OCI-LY7 (cell line): ENCODE results near the gene NLGN1.

Source experiments
- EZH2phosphoT487 ChIP-seq: fragments of 200-600 bp; sonication (generic); IDR thresholded peaks from 2 replicates; pipeline ENCODE4 v1.6.1; 2018; ENCODE audit warnings: low read depth, borderline replicate concordance, mild to moderate bottlenecking, mixed run types, antibody characterized with exemption, low read length, moderate library complexity, mixed read lengths
- TF ChIP-seq, protein P1 (sequence below): fragments of 200-600 bp; sonication (generic); conservative IDR thresholded peaks from 2 replicates; pipeline ENCODE4 v1.5.1; 2014; ENCODE audit warnings: mild to moderate bottlenecking, antibody characterized with exemption, low read length, moderate library complexity, mixed read lengths

GRCh38 chr3:173814809-173815208, 417.3 kb downstream of the NLGN1 start:
- TF ChIP-seq, protein P1, sequence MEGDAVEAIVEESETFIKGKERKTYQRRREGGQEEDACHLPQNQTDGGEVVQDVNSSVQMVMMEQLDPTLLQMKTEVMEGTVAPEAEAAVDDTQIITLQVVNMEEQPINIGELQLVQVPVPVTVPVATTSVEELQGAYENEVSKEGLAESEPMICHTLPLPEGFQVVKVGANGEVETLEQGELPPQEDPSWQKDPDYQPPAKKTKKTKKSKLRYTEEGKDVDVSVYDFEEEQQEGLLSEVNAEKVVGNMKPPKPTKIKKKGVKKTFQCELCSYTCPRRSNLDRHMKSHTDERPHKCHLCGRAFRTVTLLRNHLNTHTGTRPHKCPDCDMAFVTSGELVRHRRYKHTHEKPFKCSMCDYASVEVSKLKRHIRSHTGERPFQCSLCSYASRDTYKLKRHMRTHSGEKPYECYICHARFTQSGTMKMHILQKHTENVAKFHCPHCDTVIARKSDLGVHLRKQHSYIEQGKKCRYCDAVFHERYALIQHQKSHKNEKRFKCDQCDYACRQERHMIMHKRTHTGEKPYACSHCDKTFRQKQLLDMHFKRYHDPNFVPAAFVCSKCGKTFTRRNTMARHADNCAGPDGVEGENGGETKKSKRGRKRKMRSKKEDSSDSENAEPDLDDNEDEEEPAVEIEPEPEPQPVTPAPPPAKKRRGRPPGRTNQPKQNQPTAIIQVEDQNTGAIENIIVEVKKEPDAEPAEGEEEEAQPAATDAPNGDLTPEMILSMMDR: no peak
- TF ChIP-seq EZH2phosphoT487: no peak
